PFSK-1 (cell line): ENCODE data around the gene KRT17.

ENCODE experiments used
- REST ChIP-seq, 2 experiments: IDR thresholded peaks; 2 replicates each; pipeline versions ENCODE4 v1.6.1 to v1.8.0; 2011 to 2012; ENCODE audit warnings: low read depth in 2 of 2, low read length in 2 of 2, control low read depth in 1 of 2, inconsistent platforms in 1 of 2, mild to moderate bottlenecking in 1 of 2, moderate library complexity in 1 of 2; ENCODE audit not compliant: insufficient read depth in 1 of 2
- TAF1 ChIP-seq: IDR thresholded peaks from 2 replicates; pipeline ENCODE4 v1.6.1; 2012; ENCODE audit warnings: low read length, control low read depth, borderline replicate concordance; ENCODE audit not compliant: insufficient read depth

- TF ChIP-seq REST (IDR thresholded peaks at IDR 0.05; ENCODE audit: insufficient read depth in 1 of 2, low read depth in 2 of 2, low read length in 2 of 2): no peak
- no peak for TF ChIP-seq TAF1
Measured at GRCh38 chr17:41647038-41647813, 22.9 kb upstream of the KRT17 start.
